ENCODE measurements around the gene CGB7.
"Not testable (repeated sequence)": the region's sequence is repeated elsewhere in the genome, so short reads cannot be mapped to it uniquely, and the experiment has no call there.

DNA sequence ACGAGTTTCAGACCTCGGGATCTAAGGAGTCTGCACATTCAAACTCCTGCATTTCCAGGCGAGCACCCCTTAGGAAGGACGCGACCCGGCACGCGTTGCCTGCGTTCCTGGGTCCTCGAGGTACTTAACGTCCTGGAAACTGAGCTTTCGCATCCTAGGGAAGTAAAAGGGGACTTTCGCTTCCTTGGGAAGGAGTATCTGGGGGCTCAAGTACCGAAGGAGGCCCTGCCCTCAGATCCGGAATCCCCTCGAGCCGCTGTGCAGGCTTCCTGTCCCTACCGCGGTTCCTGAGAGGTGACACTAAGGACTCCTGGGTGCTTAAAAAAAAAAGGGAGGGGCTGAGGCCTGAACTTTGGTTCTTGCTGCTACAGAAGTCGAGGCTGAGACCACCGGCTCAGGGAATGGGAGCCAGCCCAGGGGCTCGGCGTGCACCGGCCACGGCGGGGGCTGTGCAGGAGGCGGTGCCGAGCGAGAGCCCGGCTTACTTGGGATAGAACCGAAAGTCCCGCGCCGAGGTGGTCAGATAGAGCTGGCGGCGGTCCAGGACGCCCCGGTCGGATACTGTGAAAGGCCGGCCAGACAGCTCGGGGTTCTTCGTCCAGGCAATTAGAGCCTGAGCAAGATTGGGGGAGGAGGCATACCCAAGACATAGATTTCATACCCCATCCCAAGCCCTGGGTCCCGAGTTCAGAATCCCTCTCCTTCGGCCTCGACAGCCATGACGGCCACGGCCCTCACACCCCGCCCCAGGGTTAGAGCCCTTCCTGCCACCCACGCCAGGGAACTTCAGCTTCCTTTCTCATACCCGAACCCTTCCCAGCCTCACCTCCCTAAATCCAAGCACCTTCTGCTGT lies 38.9 kb downstream of the CGB7 start:
- not testable (repeated sequence) for TF ChIP-seq EZH2 (IDR thresholded peaks at IDR 0.05; ENCODE audit: borderline replicate concordance, low read depth, low read length, severe bottlenecking)
- TF ChIP-seq, protein P1, sequence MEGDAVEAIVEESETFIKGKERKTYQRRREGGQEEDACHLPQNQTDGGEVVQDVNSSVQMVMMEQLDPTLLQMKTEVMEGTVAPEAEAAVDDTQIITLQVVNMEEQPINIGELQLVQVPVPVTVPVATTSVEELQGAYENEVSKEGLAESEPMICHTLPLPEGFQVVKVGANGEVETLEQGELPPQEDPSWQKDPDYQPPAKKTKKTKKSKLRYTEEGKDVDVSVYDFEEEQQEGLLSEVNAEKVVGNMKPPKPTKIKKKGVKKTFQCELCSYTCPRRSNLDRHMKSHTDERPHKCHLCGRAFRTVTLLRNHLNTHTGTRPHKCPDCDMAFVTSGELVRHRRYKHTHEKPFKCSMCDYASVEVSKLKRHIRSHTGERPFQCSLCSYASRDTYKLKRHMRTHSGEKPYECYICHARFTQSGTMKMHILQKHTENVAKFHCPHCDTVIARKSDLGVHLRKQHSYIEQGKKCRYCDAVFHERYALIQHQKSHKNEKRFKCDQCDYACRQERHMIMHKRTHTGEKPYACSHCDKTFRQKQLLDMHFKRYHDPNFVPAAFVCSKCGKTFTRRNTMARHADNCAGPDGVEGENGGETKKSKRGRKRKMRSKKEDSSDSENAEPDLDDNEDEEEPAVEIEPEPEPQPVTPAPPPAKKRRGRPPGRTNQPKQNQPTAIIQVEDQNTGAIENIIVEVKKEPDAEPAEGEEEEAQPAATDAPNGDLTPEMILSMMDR (IDR thresholded peaks at IDR 0.05; ENCODE audit: borderline replicate concordance, extremely low read depth, low read length, poor library complexity, severe bottlenecking): not testable (repeated sequence)
